Activated CD8-positive, alpha-beta T cell treated with anti-CD3 and anti-CD28 coated beads for 36 hours (primary cell): ENCODE data around the gene TMEM151B. TPM values are rescaled to one million over a fixed set of nuclear protein-coding genes. Genes with fewer than 3 reads are reported as not detected.

Experiments used
- ATAC-seq: fragments of 200-7000 bp; cut with Tn5 transposase; one replicate; pipeline ENCODE4 v1.10.0; 2021; ENCODE audit warnings: mild to moderate bottlenecking, moderate library complexity
- CTCF ChIA-PET: fragments of 350-600 bp; sonication (Branson Sonifier 250); formaldehyde crosslinking; loops from one replicate; lab custom pipeline; 2021; ENCODE audit warnings: antibody characterized with exemption; lab: Charles Lee
- POLR2A ChIA-PET: fragments of 350-600 bp; sonication (Branson Sonifier 250); formaldehyde crosslinking; loops from one replicate; lab custom pipeline; 2021; ENCODE audit warnings: antibody characterized with exemption; lab: Charles Lee
- DNase-seq: peaks from one replicate; pipeline ENCODE4 v3.0.0-alpha.2; 2020
- H3K27ac Mint-ChIP-seq: one replicate; pipeline ENCODE4 v1.8.0; 2021; ENCODE audit warnings: mild to moderate bottlenecking, mixed read lengths
- H3K27me3 Mint-ChIP-seq: one replicate; pipeline ENCODE4 v1.8.0; 2021; ENCODE audit warnings: mixed read lengths
- H3K36me3 Mint-ChIP-seq: one replicate; pipeline ENCODE4 v1.8.0; 2021; ENCODE audit warnings: low read depth, mixed read lengths
- H3K4me1 Mint-ChIP-seq: one replicate; pipeline ENCODE4 v1.8.0; 2021; ENCODE audit warnings: low read depth, mixed read lengths
- H3K4me3 Mint-ChIP-seq: one replicate; pipeline ENCODE4 v1.8.0; 2021; ENCODE audit warnings: mild to moderate bottlenecking, moderate library complexity, mixed read lengths
- H3K9me3 Mint-ChIP-seq: one replicate; pipeline ENCODE4 v1.8.0; 2021; ENCODE audit warnings: mixed read lengths
- intact Hi-C: fragments of 100-400 bp; cut with micrococcal nuclease; formaldehyde crosslinking; loops from one replicate; pipeline ENCODE4 v1.10.0; 2022
- total RNA-seq, 2 experiments: library from RNA; stranded (reverse); gene quantifications; one replicate each; pipeline ENCODE4 v1.2.3, GENCODE V29; 2021
- TF ChIP-seq, protein P1 (sequence below): fragments of 200-600 bp; IDR thresholded peaks from one replicate; pipeline ENCODE4 v1.8.0; 2022; ENCODE audit warnings: antibody characterized with exemption, mild to moderate bottlenecking

Gene TMEM151B
- total RNA-seq, 2 experiments from 2014 or later = 0.05 TPM; not detected in 1

DNA sequence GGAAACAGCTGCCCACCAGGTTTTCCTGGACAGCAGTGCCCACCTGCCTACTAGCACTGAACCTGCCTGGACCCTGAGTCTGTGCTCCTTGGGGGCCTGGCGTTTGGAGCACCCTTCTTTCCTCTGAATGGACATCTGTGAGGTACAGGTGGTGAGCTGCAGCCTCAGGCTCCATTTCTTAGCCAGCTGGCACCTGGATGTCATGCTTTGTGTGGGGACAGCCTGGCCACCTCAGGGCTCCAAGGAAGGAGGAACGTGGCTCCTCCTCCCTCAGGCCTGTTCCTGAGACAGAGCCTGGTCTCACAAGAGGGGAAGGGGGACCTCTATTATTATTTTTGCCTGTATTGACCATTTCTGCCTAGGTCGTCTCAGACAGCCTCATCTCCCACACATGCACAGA lies 8.1 kb downstream of the TMEM151B start:
- Mint-ChIP-seq H3K27ac (no peak overlapping the region), H3K4me1 (no peaks in the 10 kb centered on the region), H3K9me3 (no peaks in the 10 kb centered on the region), H3K36me3 (no peaks in the 10 kb centered on the region), H3K4me3 (no peak overlapping the region), H3K27me3 (peaks cover 34% of the 10 kb centered on the region)
- TF ChIP-seq, protein P1, sequence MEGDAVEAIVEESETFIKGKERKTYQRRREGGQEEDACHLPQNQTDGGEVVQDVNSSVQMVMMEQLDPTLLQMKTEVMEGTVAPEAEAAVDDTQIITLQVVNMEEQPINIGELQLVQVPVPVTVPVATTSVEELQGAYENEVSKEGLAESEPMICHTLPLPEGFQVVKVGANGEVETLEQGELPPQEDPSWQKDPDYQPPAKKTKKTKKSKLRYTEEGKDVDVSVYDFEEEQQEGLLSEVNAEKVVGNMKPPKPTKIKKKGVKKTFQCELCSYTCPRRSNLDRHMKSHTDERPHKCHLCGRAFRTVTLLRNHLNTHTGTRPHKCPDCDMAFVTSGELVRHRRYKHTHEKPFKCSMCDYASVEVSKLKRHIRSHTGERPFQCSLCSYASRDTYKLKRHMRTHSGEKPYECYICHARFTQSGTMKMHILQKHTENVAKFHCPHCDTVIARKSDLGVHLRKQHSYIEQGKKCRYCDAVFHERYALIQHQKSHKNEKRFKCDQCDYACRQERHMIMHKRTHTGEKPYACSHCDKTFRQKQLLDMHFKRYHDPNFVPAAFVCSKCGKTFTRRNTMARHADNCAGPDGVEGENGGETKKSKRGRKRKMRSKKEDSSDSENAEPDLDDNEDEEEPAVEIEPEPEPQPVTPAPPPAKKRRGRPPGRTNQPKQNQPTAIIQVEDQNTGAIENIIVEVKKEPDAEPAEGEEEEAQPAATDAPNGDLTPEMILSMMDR = no peak
- intact Hi-C loops = no loop called here
- ChIA-PET CTCF (interaction anchor here (0.8 to 2.1 kb wide), 5 partner anchors 10 to 59 kb away, joined by 3 to 6 read pairs (median 5); no protein-coding TSS in a partner anchor), POLR2A (interaction anchor here (1.1 kb wide), 1 partner anchor 31 kb away, joined by 3 read pairs; the partner anchor contains the start of gene HSP90AB1)
- ATAC-seq = no peak
- no peak for DNase-seq

DNA sequence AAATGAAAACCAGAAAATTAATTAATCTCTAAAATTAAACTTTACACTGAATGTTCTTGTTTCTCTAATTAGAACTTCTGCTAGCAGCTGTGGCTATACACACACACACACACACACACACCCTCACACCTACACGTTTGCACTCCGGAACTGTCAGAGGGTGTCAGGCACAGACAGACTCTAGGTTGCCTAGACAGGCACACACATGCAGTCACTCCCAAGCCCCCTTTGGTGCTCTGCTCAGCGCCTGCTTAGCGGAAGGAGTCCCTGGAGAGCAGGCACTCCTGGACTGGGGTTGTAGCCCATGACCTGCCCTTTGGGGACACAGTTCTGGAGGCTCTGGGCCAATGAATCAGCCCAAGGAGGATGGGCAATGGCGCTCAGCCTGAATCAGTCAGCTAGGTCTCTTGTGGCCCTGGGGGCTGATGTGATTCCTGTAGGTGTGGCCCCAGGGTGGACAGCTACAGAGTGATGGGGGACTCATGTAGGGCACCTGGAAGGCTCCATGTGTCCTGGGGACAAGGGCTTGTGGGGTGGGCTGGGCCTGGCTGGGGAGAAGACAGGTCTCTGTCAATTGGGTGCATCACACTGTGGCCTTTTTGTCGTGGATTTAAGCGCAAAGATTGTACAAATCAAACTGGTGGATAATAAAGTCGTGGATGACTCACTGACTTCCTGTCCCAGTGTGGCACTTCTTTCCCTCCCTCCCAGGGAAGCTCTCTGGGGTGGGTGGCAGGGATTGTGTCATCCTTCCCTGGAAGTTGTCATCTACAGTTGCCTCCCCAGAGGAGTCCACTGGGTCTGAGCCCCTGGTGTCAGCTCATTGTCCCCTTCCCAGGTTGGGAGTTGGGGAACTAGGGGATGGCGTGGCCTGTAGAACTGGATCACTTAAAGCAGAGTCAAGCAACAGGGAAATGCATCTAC lies 8.8 kb downstream of the TMEM151B start:
- CTCF ChIA-PET = interaction anchor here (0.8 to 2.1 kb wide), 4 partner anchors 11 to 58 kb away, joined by 3 to 6 read pairs (median 4); no protein-coding TSS in a partner anchor
- DNase-seq (no peak), ATAC-seq (no peak)
- Mint-ChIP-seq H3K4me3 (no peak overlapping the region), H3K9me3 (no peaks in the 10 kb centered on the region), H3K27me3 (peaks cover 33% of the 10 kb centered on the region), H3K36me3 (no peaks in the 10 kb centered on the region), H3K4me1 (no peaks in the 10 kb centered on the region), H3K27ac (no peak overlapping the region)
- intact Hi-C loops = no loop called here
- TF ChIP-seq, protein P1 = no peak
- POLR2A ChIA-PET = no interaction called here

DNA sequence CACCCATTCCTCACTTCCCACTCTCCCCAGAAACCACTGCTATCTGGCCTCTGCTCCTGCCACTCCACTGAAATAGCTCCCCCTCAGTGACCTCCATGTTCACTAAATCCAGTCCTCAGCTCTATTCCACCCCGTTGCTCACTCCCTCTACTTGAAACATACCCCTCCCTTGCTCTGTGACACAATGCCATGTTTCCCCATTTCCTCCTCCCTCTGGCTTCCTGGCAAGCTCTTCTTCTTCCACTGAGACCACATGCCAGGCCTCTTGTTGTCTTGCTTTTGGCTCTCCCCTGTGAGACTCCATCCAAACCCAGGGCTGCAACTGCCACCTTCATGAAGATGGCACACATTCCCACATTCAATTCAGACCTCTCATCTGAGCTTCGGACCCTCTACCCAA lies 13.9 kb downstream of the TMEM151B start:
- Mint-ChIP-seq H3K36me3 (no peaks in the 10 kb centered on the region), H3K9me3 (no peaks in the 10 kb centered on the region), H3K4me3 (no peak overlapping the region), H3K27me3 (peaks cover 34% of the 10 kb centered on the region), H3K4me1 (no peaks in the 10 kb centered on the region), H3K27ac (no peak overlapping the region)
- ATAC-seq (no peak), DNase-seq (no peak)
- TF ChIP-seq, protein P1 = no peak
- ChIA-PET POLR2A (interaction anchor here (0.9 to 1.1 kb wide), 2 partner anchors 15 to 495 kb away, joined by 3 read pairs; no protein-coding TSS in a partner anchor), CTCF (interaction anchor here (1.1 to 1.6 kb wide), 2 partner anchors 16 to 54 kb away, joined by 3 read pairs; no protein-coding TSS in a partner anchor)
- intact Hi-C loops = no loop called here

DNA sequence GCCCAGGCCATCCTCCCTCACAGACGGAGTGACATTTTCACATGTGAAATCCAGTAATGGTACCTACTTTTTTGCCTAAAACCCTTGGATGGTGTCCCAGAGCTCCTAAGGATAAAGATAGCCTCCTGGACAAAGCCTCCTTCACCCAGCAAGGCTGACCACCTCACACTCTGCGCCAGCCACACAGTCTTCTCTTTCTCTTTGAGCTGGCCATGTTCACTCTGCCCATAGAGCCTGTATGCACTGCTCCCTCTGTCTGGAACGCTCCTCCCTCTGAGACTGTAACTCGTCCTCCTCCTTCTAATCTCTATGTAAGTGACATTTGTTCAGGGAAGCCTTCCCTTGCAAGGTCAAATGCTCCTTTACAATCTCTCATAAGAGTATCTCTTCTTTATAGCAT lies 14.6 kb downstream of the TMEM151B start:
- H3K4me1 Mint-ChIP-seq = no peaks in the 10 kb centered on the region
- no peak for DNase-seq
- H3K4me3 Mint-ChIP-seq = no peak overlapping the region
- intact Hi-C loops = no loop called here
- H3K27me3 Mint-ChIP-seq = peaks cover 31% of the 10 kb centered on the region
- ATAC-seq = no peak
- TF ChIP-seq, protein P1 = no peak
- H3K27ac Mint-ChIP-seq = no peak overlapping the region
- ChIA-PET CTCF (interaction anchor here (0.6 to 1.6 kb wide), 2 partner anchors 17 to 20 kb away, joined by 3 read pairs; no protein-coding TSS in a partner anchor), POLR2A (interaction anchor here (1.1 kb wide), 1 partner anchor 16 kb away, joined by 3 read pairs; no protein-coding TSS in a partner anchor)
- no peaks in the 10 kb centered on the region for H3K36me3 Mint-ChIP-seq
- H3K9me3 Mint-ChIP-seq = no peaks in the 10 kb centered on the region
